Ectodermal cell (in vitro differentiated cells): ENCODE results near the gene CFAP73.
"Not testable (repeated sequence)": the region's sequence is repeated elsewhere in the genome, so short reads cannot be mapped to it uniquely, and the experiment has no call there.

Source experiments
- H3K27ac ChIP-seq: 2 replicates; pipeline ENCODE4 v1.7.0; 2013; ENCODE audit warnings: mild to moderate bottlenecking, low read depth, low read length; ENCODE audit not compliant: insufficient read depth, poor library complexity, severe bottlenecking
- H3K27me3 ChIP-seq: 2 replicates; pipeline ENCODE4 v1.7.0; 2013; ENCODE audit warnings: mild to moderate bottlenecking, low read length; ENCODE audit not compliant: insufficient read depth, control insufficient read depth, poor library complexity, severe bottlenecking
- H3K36me3 ChIP-seq: one replicate; pipeline ENCODE4 v1.7.0; 2013; ENCODE audit warnings: low read length; ENCODE audit not compliant: control insufficient read depth, insufficient read depth
- H3K4me1 ChIP-seq: one replicate; pipeline ENCODE4 v1.7.0; 2013; ENCODE audit warnings: low read length; ENCODE audit not compliant: control insufficient read depth, insufficient read depth
- H3K4me3 ChIP-seq: 2 replicates; pipeline ENCODE4 v1.7.0; 2013; ENCODE audit warnings: low read depth, low read length, control low read depth; ENCODE audit not compliant: insufficient read depth
- H3K9me3 ChIP-seq: 2 replicates; pipeline ENCODE4 v1.7.0; 2013; ENCODE audit warnings: mild to moderate bottlenecking, low read length, moderate library complexity; ENCODE audit not compliant: control insufficient read depth
- WGBS, 2 experiments: methylation state at CpG; one replicate each; pipeline ENCODE4 v1.1.7; 2013; ENCODE audit warnings: missing lambda C conversion rate in 2 of 2; 5-methylcytosine and 5-hydroxymethylcytosine counted together

Gene CFAP73

GRCh38 chr12:113134071-113134470 lies 15.5 kb upstream of the CFAP73 start:
- 75 to 86% methylated on average over 2 of the region's 2 CpGs for WGBS, 2 experiments
- Histone ChIP-seq H3K27me3 (peaks cover 31% of the 10 kb centered on the region), H3K9me3 (no peaks in the 10 kb centered on the region), H3K4me1 (peaks cover 4% of the 10 kb centered on the region), H3K36me3 (no peaks in the 10 kb centered on the region), H3K27ac (no peak overlapping the region), H3K4me3 (no peak overlapping the region)

- H3K4me3 ChIP-seq: no peak overlapping the region
- H3K36me3 ChIP-seq: no peaks in the 10 kb centered on the region
- 81 to 86% methylated on average over 6 of the region's 6 CpGs for WGBS, 2 experiments
- H3K9me3 ChIP-seq: no peaks in the 10 kb centered on the region
- H3K4me1 ChIP-seq: peaks cover 4% of the 10 kb centered on the region
- H3K27me3 ChIP-seq: peaks cover 31% of the 10 kb centered on the region
- H3K27ac ChIP-seq: no peak overlapping the region
These were observed 15.0 kb upstream of the CFAP73 start for GRCh38 chr12:113134521-113134951.

- Histone ChIP-seq H3K27ac (no peak within 1 kb of the TSS), H3K9me3 (no peaks in the 10 kb centered on the region), H3K4me1 (peaks cover 4% of the 10 kb centered on the region), H3K36me3 (no peaks in the 10 kb centered on the region), H3K27me3 (peaks cover 31% of the 10 kb centered on the region), H3K4me3 (peak within 1 kb of the TSS; percentile 16)
- 8 to 10% methylated on average over 66 to 68 of the region's 68 CpGs for WGBS, 2 experiments
These were observed 14.1 kb upstream of the CFAP73 start, which contains the start of gene RASAL1 for GRCh38 chr12:113135178-113136127. Gene RASAL1, minus strand, starts transcription at chr12:113135761. Its CDS starts 299 bp downstream, at chr12:113135462.

- WGBS, 2 experiments: 49 to 53% methylated on average over 20 to 21 of the region's 21 CpGs
- Histone ChIP-seq H3K4me3 (peak overlapping the region; percentile 16), H3K27ac (no peak overlapping the region), H3K9me3 (no peaks in the 10 kb centered on the region), H3K27me3 (peaks cover 31% of the 10 kb centered on the region), H3K36me3 (no peaks in the 10 kb centered on the region), H3K4me1 (peaks cover 4% of the 10 kb centered on the region)
These were observed 13.2 kb upstream of the CFAP73 start for GRCh38 chr12:113136128-113136989.

- H3K27me3 ChIP-seq: peaks cover 31% of the 10 kb centered on the region
- WGBS, 2 experiments: 88 to 91% methylated on average over 6 of the region's 6 CpGs
- H3K36me3 ChIP-seq: no peaks in the 10 kb centered on the region
These were observed 12.5 kb upstream of the CFAP73 start for GRCh38 chr12:113136990-113137511.

GRCh38 chr12:113137861-113138783 lies 11.4 kb upstream of the CFAP73 start:
- 91 to 94% methylated on average over 12 of the region's 12 CpGs for WGBS, 2 experiments
- no peak overlapping the region for H3K27ac ChIP-seq

More at GRCh38 chr12:113136990-113137511, 12.5 kb upstream of the CFAP73 start:
- H3K9me3 ChIP-seq: no peaks in the 10 kb centered on the region
- no peak overlapping the region for H3K27ac ChIP-seq
- H3K4me3 ChIP-seq: no peak overlapping the region
- peaks cover 4% of the 10 kb centered on the region for H3K4me1 ChIP-seq

GRCh38 chr12:113138826-113139225 lies 10.7 kb upstream of the CFAP73 start:
- H3K4me3 ChIP-seq: no peak overlapping the region
- H3K9me3 ChIP-seq: no peaks in the 10 kb centered on the region
- H3K27ac ChIP-seq: no peak overlapping the region
- H3K4me1 ChIP-seq: peaks cover 4% of the 10 kb centered on the region
- WGBS, 2 experiments: 89 to 90% methylated on average over 3 of the region's 3 CpGs
- H3K36me3 ChIP-seq: no peaks in the 10 kb centered on the region
- peaks cover 29% of the 10 kb centered on the region for H3K27me3 ChIP-seq

More at GRCh38 chr12:113137861-113138783, 11.4 kb upstream of the CFAP73 start:
- no peaks in the 10 kb centered on the region for H3K36me3 ChIP-seq
- peaks cover 4% of the 10 kb centered on the region for H3K4me1 ChIP-seq
- H3K9me3 ChIP-seq: no peaks in the 10 kb centered on the region
- H3K27me3 ChIP-seq: peaks cover 31% of the 10 kb centered on the region
- H3K4me3 ChIP-seq: no peak overlapping the region

GRCh38 chr12:113140706-113141105 lies 8.8 kb upstream of the CFAP73 start:
- WGBS, 2 experiments: 84 to 92% methylated on average over 5 to 7 of the region's 7 CpGs
- Histone ChIP-seq H3K4me1 (peaks cover 4% of the 10 kb centered on the region), H3K9me3 (no peaks in the 10 kb centered on the region), H3K4me3 (no peak overlapping the region), H3K27ac (no peak overlapping the region), H3K36me3 (no peaks in the 10 kb centered on the region), H3K27me3 (peaks cover 10% of the 10 kb centered on the region)

GRCh38 chr12:113141716-113142115 lies 7.8 kb upstream of the CFAP73 start:
- H3K36me3 ChIP-seq, H3K27ac ChIP-seq, H3K27me3 ChIP-seq, H3K9me3 ChIP-seq, H3K4me3 ChIP-seq, H3K4me1 ChIP-seq: not testable (repeated sequence)
- WGBS, 2 experiments: 90 to 93% methylated on average over 2 to 3 of the region's 3 CpGs
